ENCODE data around the gene CAPN2. TPM values are rescaled to one million over a fixed set of nuclear protein-coding genes. Genes with fewer than 3 reads are reported as not detected.

The CAPN2 gene
- total and polyA plus RNA-seq, 3 experiments from 2014 or later = 79.8 to 252 (median 82.9) TPM

DNA sequence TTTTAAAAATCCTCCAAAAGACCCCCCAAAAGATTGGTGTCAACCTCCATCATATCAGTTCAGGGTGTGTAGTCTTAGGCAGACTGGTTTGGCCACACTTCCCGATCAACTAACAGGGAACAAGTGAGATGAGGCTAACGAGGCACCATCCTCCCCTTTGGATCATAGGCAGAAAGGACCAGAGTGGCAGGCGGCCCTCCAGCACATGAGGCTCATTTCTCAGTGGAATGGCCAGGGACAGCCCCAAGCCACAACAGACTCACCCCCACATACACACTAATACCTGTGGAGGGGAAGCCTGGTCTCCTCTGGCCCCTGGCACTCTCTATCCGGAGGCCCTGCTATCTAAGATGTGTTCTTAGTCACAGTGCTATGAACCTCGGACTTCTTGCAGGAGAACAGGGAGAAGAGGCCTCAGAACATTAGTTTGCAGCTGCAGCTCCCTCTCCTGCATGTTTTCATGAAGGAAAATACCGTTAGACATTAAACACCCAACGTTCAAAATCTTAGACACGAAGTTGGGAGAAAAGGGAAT, 17.3 kb upstream of the CAPN2 start:
- POLR2A ChIA-PET = no interaction called here
- H3K4me3 Mint-ChIP-seq = no peak overlapping the region
- CTCF ChIA-PET = interaction anchor here (1.1 to 9.7 kb wide), 3 partner anchors 33 to 558 kb away, joined by 3 to 169 read pairs (median 4); no protein-coding TSS in a partner anchor

DNA sequence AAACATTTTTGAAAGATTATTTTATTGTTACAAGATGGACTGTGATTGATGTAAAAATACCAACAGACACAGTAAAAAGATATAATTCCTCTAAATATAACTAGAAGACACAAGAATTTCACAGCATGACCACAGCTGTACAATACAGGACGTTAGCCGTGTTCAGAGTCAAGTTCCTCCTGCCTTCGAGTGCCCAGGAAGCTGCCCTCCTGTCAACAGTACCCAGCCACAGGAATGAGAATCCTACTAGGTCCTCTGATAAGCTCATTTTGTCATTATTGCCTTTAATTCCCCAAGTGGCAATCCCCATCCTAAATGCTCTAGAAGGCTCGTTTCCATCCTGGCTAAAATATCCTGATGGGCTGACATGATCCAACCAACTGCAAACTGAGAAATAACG, 16.4 kb upstream of the CAPN2 start:
- no peaks in the 10 kb centered on the region for H3K36me3 ChIP-seq (ENCODE audit: insufficient read depth, low read length)
- no peaks in the 10 kb centered on the region for H3K27me3 ChIP-seq (ENCODE audit: insufficient read depth, low read length, poor library complexity, severe bottlenecking)
- H3K27me3 Mint-ChIP-seq = no peaks in the 10 kb centered on the region
- no peaks in the 10 kb centered on the region for H3K9me3 Mint-ChIP-seq
- DNase-seq = no peak
- peak overlapping the region in 1 of 8 donors; percentile 20 for H3K27ac Mint-ChIP-seq
- ChIA-PET POLR2A (no interaction called here), CTCF (interaction anchor here (0.9 to 9.7 kb wide), 7 partner anchors 9 to 558 kb away, joined by 3 to 169 read pairs (median 4); no protein-coding TSS in a partner anchor)
- H3K36me3 Mint-ChIP-seq = no peaks in the 10 kb centered on the region
- no peak overlapping the region for H3K4me3 Mint-ChIP-seq
- H3K27ac ChIP-seq (ENCODE audit: low read depth, low read length) = no peak overlapping the region
- H3K9me3 ChIP-seq (ENCODE audit: low read length) = no peaks in the 10 kb centered on the region
- H3K4me1 ChIP-seq (ENCODE audit: insufficient read depth, low read length) = peaks cover 7% of the 10 kb centered on the region
- H3K4me1 Mint-ChIP-seq = peaks cover 3 to 11% (median 7%) of the 10 kb centered on the region in 3 donors
- no peak overlapping the region for H3K4me3 ChIP-seq (ENCODE audit: low read length)

More for the DNA sequence above, 17.3 kb upstream of the CAPN2 start:
- Histone ChIP-seq H3K27ac (ENCODE audit: low read depth, low read length) (no peak overlapping the region), H3K27me3 (ENCODE audit: insufficient read depth, low read length, poor library complexity, severe bottlenecking) (no peaks in the 10 kb centered on the region), H3K36me3 (ENCODE audit: insufficient read depth, low read length) (no peaks in the 10 kb centered on the region), H3K4me1 (ENCODE audit: insufficient read depth, low read length) (peaks cover 7% of the 10 kb centered on the region), H3K4me3 (ENCODE audit: low read length) (no peak overlapping the region), H3K9me3 (ENCODE audit: low read length) (no peaks in the 10 kb centered on the region)
- Mint-ChIP-seq H3K27ac (peak overlapping the region in 1 of 8 donors; percentile 57), H3K4me1 (peaks cover 3 to 11% (median 7%) of the 10 kb centered on the region in 3 donors), H3K9me3 (no peaks in the 10 kb centered on the region), H3K27me3 (no peaks in the 10 kb centered on the region), H3K36me3 (no peaks in the 10 kb centered on the region)
- no peak for DNase-seq

DNA sequence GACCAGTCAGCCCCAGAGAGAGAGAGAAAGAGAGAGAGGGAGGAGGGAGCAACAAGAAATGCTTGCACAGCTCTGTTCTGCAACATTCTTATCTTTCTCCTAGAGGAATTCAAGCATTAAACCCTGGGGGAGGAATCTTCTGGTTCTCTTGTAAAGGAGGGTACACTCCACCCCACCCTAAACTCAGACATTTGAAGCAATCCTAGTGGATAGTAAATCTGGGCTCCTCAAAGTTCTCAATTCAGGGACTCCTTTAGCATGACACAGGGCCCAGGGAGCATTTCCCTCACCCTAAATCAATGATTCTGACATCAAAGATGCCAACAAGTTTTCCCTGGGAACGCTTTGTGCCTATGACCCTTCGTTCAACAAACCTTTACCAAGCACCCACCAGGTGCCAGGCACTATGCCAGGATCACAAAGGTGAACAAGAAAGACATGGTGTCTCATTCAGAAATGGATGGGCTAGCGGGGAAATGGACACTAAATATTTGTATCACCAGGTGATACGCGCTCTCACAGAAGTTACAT, 11.9 kb upstream of the CAPN2 start:
- H3K4me3 Mint-ChIP-seq = no peak overlapping the region

DNA sequence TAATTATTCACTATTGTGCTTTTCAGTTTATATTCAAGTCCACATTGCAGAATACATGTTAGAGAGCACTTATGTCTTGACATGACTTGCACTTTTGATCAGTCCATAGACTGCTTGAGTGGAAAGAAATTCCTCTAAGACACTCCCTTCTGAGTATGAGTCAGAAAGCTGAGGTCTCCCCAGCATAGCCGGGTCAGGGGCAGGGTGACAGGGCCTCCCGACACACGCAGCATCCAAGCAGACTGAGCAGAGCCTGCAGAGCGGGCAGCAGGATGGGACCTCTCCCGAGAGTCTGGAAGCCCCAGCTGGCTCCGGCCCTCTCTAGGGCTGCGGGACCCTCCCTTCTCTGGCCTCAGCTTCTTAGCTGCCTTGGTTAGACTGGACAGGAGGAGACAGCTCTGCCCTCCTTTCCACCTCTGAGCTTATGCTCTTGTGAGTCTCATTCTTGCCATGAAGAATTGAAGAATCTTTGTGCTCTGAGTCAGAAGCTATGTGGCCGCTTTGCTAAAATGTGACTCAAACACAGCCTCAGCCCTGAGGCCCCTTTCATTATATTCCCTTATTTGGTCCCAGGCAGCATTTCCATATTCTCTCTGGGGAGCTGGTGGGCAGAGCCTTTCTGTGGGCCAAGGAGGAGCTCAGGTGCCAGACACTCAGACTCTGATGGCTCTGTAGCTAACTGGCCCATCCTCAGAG, 11.2 kb upstream of the CAPN2 start:
- ChIA-PET POLR2A (no interaction called here), CTCF (interaction anchor here (2.4 to 9.7 kb wide), 2 partner anchors 11 to 48 kb away, joined by 13 to 169 read pairs; partner anchors contain the start of gene CAPN2)
- peaks cover 7% of the 10 kb centered on the region for H3K4me1 ChIP-seq (ENCODE audit: insufficient read depth, low read length)
- no peak for DNase-seq
- no peaks in the 10 kb centered on the region for H3K9me3 ChIP-seq (ENCODE audit: low read length)
- Mint-ChIP-seq H3K27me3 (peaks cover 0 to 2% of the 10 kb centered on the region in 2 donors), H3K4me3 (no peak overlapping the region), H3K36me3 (no peaks in the 10 kb centered on the region), H3K9me3 (no peaks in the 10 kb centered on the region), H3K4me1 (peaks cover 3 to 12% (median 11%) of the 10 kb centered on the region in 3 donors), H3K27ac (no peak overlapping the region)
- no peaks in the 10 kb centered on the region for H3K27me3 ChIP-seq (ENCODE audit: insufficient read depth, low read length, poor library complexity, severe bottlenecking)
- peak overlapping the region; percentile 28 for H3K27ac ChIP-seq (ENCODE audit: low read depth, low read length)
- H3K36me3 ChIP-seq (ENCODE audit: insufficient read depth, low read length) = no peaks in the 10 kb centered on the region
- H3K4me3 ChIP-seq (ENCODE audit: low read length) = no peak overlapping the region

More for the DNA sequence above, 11.9 kb upstream of the CAPN2 start:
- H3K4me1 ChIP-seq (ENCODE audit: insufficient read depth, low read length) = peaks cover 7% of the 10 kb centered on the region
- Mint-ChIP-seq H3K4me1 (peaks cover 3 to 12% (median 11%) of the 10 kb centered on the region in 3 donors), H3K27ac (peak overlapping the region in 2 of 8 donors; percentile 22 to 66), H3K27me3 (peaks cover 0 to 2% of the 10 kb centered on the region in 2 donors), H3K9me3 (no peaks in the 10 kb centered on the region), H3K36me3 (no peaks in the 10 kb centered on the region)
- no peaks in the 10 kb centered on the region for H3K9me3 ChIP-seq (ENCODE audit: low read length)
- H3K4me3 ChIP-seq (ENCODE audit: low read length) = no peak overlapping the region
- CTCF ChIA-PET = interaction anchor here (9.7 kb wide), 1 partner anchor 49 kb away, joined by 169 read pairs; no protein-coding TSS in a partner anchor
- POLR2A ChIA-PET = no interaction called here
- no peaks in the 10 kb centered on the region for H3K27me3 ChIP-seq (ENCODE audit: insufficient read depth, low read length, poor library complexity, severe bottlenecking)
- no peak for DNase-seq
- peak overlapping the region; percentile 28 for H3K27ac ChIP-seq (ENCODE audit: low read depth, low read length)
- no peaks in the 10 kb centered on the region for H3K36me3 ChIP-seq (ENCODE audit: insufficient read depth, low read length)

DNA sequence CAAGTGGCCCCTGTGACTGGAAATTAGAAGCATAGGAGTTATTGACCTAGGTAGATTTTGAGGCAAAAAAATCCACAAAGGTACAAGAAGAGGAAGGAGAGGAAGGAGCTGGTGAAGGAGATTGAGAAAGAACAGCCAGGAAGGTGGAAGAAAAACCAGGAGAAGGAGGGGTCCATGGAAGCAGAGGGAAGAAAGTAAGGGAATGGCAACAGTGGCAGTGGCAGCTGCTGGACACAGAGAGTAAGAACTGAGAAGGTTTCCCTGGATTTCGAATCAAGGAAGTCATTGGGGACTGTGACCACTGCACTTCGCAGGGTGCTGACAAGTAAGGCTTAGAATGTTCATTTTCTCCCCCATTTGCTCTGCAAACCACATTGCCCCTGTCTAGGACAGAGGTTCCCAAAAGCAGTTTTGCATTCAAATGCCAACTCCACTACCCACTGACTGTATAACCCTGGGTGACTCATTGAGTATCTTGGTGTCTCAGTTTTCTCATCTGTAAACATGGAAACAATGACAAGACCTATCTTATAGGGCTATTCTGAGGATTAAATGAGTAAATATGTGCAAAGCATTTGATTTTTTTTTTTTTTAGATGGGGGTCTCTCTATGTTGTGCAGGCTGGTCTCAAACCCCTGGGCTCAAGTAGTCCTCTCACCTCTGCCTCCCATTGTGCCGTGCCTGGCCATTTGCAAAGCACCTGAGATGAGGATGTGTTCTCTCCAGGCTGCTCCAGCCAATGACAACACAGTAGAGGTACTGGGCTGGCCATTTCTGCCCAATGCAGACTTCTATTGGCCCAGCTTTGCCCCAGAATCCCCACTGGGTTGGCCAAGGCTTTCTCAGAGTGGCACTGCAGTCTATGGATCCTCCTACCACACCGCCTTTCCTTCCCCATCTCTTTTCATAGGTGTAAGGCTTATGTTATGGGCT, 9.3 kb upstream of the CAPN2 start:
- H3K27ac Mint-ChIP-seq = peak overlapping the region in 2 of 8 donors; percentile 8 to 43

DNA sequence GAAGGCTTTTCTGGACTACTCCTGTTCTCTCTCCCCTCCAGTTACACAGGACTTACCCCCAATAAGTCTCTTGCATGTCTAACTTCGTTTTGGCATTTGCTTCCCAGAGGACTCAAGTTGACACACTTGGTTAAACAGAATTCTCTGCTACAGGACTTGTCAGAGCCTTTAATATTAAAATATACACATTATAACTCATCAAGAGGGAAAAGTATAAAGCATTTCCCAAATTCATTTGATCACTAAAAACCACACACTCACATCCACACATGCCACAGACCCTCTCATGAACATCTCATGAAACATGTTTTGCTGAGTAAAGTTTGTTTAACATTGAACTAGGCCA, 8.7 kb upstream of the CAPN2 start:
- no peak overlapping the region for H3K27ac ChIP-seq (ENCODE audit: low read depth, low read length)
- H3K4me3 ChIP-seq (ENCODE audit: low read length) = no peak overlapping the region
- peaks cover 0 to 2% of the 10 kb centered on the region in 2 donors for H3K27me3 Mint-ChIP-seq
- H3K27ac Mint-ChIP-seq = peak overlapping the region in 1 of 8 donors; percentile 43
- peaks cover 0 to 10% (median 0%) of the 10 kb centered on the region in 3 donors for H3K4me1 Mint-ChIP-seq
- no peak overlapping the region for H3K4me3 Mint-ChIP-seq
- no peaks in the 10 kb centered on the region for H3K36me3 ChIP-seq (ENCODE audit: insufficient read depth, low read length)
- H3K9me3 ChIP-seq (ENCODE audit: low read length) = no peaks in the 10 kb centered on the region
- H3K4me1 ChIP-seq (ENCODE audit: insufficient read depth, low read length) = no peaks in the 10 kb centered on the region
- no peak for DNase-seq
- CTCF ChIA-PET = interaction anchor here (9.7 kb wide), 1 partner anchor 45 kb away, joined by 169 read pairs; no protein-coding TSS in a partner anchor
- no peaks in the 10 kb centered on the region for H3K9me3 Mint-ChIP-seq
- H3K36me3 Mint-ChIP-seq = no peaks in the 10 kb centered on the region
- POLR2A ChIA-PET = interaction anchor here (0.6 kb wide), 1 partner anchor 26 kb away, joined by 20 read pairs; no protein-coding TSS in a partner anchor
- H3K27me3 ChIP-seq (ENCODE audit: insufficient read depth, low read length, poor library complexity, severe bottlenecking) = no peaks in the 10 kb centered on the region

More for the DNA sequence above, 9.3 kb upstream of the CAPN2 start:
- Histone ChIP-seq H3K27ac (ENCODE audit: low read depth, low read length) (no peak overlapping the region), H3K36me3 (ENCODE audit: insufficient read depth, low read length) (no peaks in the 10 kb centered on the region), H3K27me3 (ENCODE audit: insufficient read depth, low read length, poor library complexity, severe bottlenecking) (no peaks in the 10 kb centered on the region), H3K9me3 (ENCODE audit: low read length) (no peaks in the 10 kb centered on the region), H3K4me3 (ENCODE audit: low read length) (no peak overlapping the region), H3K4me1 (ENCODE audit: insufficient read depth, low read length) (peaks cover 5% of the 10 kb centered on the region)
- Mint-ChIP-seq H3K4me1 (peaks cover 3 to 14% (median 5%) of the 10 kb centered on the region in 3 donors), H3K4me3 (no peak overlapping the region), H3K36me3 (no peaks in the 10 kb centered on the region), H3K27me3 (peaks cover 0 to 2% of the 10 kb centered on the region in 2 donors), H3K9me3 (no peaks in the 10 kb centered on the region)
- ChIA-PET CTCF (interaction anchor here (2.4 to 9.7 kb wide), 2 partner anchors 9 to 46 kb away, joined by 13 to 169 read pairs; partner anchors contain the start of gene CAPN2), POLR2A (no interaction called here)
- no peak for DNase-seq

DNA sequence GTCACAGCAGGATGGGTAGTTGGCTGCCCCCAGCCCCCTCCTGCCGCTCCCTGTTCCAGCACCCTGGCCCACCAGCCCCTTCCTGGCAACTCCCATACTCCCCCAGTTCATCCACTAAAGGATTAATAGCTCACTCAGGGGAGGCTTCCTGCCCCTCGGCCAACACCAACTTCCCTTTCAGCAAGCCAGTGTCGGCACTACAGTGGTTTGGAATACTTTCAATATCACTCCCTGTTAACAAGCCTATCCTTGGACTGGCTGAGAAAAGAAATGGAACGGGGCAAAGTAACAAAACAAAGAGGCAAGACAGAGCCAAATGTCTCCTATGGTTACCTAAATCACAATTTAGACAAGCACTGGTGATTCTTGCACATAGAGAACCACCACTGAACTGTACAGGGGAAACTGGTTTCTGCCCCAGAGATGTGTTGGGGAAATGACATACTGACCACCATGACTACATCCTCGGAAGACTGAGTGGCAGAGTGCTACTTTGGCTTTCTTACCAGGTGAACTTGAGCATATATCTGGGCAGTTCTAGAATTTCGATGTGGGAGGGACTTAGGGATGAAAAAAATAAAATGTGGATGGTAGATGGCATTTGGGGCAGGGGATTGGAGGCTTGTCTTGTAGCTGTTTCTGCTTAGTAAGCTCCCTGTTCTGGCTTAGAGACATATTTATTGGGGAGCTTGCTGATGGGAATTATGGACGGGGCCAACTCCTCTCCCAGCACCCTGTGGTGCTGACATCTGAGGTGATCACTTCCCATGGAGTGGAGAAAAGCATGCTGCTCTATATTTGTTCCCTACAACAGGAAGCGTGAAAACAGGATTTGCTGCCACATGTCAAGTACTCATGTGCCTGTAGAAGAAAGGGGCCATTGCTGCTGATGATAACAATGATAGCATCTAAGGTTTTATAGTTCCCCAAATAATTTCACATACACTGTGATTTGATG, 7.1 kb upstream of the CAPN2 start:
- Mint-ChIP-seq H3K27me3 (peaks cover 0 to 2% of the 10 kb centered on the region in 2 donors), H3K4me3 (no peak overlapping the region), H3K4me1 (peaks cover 0 to 11% (median 0%) of the 10 kb centered on the region in 3 donors), H3K27ac (peak overlapping the region in 3 of 8 donors; percentile 6 to 24 (median 16)), H3K9me3 (no peaks in the 10 kb centered on the region), H3K36me3 (no peaks in the 10 kb centered on the region)
- H3K9me3 ChIP-seq (ENCODE audit: low read length) = no peaks in the 10 kb centered on the region
- CTCF ChIA-PET = interaction anchor here (1.4 to 1.7 kb wide), 2 partner anchors 11 to 44 kb away, joined by 3 to 5 read pairs; no protein-coding TSS in a partner anchor
- H3K4me3 ChIP-seq (ENCODE audit: low read length) = no peak overlapping the region
- no peak for DNase-seq
- peaks cover 5% of the 10 kb centered on the region for H3K4me1 ChIP-seq (ENCODE audit: insufficient read depth, low read length)
- H3K36me3 ChIP-seq (ENCODE audit: insufficient read depth, low read length) = no peaks in the 10 kb centered on the region
- POLR2A ChIA-PET = interaction anchor here (1.0 kb wide), 1 partner anchor 140 kb away, joined by 3 read pairs; the partner anchor contains the start of gene TP53BP2
- no peak overlapping the region for H3K27ac ChIP-seq (ENCODE audit: low read depth, low read length)
- no peaks in the 10 kb centered on the region for H3K27me3 ChIP-seq (ENCODE audit: insufficient read depth, low read length, poor library complexity, severe bottlenecking)
